Coronary artery (tissue), 2 donors: ENCODE measurements around the gene SCAF1.

Experiments
- DNase-seq: peaks from one replicate; pipeline ENCODE4 v3.0.0-alpha.2; 2017; ENCODE audit warnings: low spot score
- H3K27ac ChIP-seq, 2 donors: fragments of 200-600 bp; sonication (generic); one replicate each; pipeline ENCODE4 v1.5.1; 2016 to 2019
- H3K4me3 ChIP-seq: fragments of 200-600 bp; sonication (generic); 2 replicates; pipeline ENCODE4 v1.5.1; 2016; ENCODE audit warnings: mild to moderate bottlenecking, moderate library complexity
- TF ChIP-seq, protein P1 (sequence below): fragments of 200-600 bp; sonication (generic); IDR thresholded peaks from one replicate; pipeline ENCODE4 v1.5.1; 2019; ENCODE audit warnings: antibody characterized with exemption

The SCAF1 gene

DNA sequence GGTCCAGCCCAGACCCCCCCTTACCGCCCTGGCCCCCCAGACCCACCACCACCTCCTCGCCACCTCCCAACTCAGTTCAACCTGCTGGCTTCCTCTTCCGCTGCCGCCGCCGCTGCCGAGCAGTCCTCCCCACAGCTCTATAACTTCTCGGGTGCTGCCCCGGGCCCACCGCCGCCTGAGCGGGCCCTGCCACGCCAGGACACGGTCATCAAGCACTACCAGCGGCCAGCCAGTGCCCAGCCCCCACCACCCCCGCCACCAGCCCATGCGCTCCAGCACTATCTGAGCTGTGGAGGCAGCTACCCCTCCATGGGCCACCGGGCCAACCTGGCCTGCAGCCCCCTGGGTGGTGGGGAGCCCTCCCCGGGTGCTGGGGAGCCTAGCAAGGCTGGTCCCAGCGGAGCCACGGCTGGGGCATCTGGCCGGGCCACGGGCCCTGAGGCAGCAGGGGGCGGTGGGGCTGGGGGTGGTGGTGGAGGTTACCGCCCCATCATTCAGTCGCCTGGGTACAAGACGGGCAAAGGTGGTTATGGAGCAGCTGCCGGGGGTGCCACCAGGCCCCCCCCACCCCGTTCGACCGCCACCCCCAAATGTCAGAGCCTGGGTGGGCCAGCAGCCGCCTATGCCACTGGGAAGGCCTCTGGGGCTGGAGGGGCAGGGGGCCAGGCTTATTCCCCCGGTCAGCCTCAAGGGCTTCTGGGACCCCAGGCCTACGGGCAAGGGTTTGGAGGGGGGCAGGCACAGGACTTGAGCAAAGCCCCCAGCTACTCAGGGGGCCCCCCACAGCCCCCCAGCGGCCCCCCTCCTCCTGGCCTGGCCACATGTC, 46.8 kb upstream of the SCAF1 start:
- TF ChIP-seq, protein P1, sequence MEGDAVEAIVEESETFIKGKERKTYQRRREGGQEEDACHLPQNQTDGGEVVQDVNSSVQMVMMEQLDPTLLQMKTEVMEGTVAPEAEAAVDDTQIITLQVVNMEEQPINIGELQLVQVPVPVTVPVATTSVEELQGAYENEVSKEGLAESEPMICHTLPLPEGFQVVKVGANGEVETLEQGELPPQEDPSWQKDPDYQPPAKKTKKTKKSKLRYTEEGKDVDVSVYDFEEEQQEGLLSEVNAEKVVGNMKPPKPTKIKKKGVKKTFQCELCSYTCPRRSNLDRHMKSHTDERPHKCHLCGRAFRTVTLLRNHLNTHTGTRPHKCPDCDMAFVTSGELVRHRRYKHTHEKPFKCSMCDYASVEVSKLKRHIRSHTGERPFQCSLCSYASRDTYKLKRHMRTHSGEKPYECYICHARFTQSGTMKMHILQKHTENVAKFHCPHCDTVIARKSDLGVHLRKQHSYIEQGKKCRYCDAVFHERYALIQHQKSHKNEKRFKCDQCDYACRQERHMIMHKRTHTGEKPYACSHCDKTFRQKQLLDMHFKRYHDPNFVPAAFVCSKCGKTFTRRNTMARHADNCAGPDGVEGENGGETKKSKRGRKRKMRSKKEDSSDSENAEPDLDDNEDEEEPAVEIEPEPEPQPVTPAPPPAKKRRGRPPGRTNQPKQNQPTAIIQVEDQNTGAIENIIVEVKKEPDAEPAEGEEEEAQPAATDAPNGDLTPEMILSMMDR = no peak
- DNase-seq = no peak
- Histone ChIP-seq H3K4me3 (no peak overlapping the region), H3K27ac (no peak overlapping the region)

GRCh38 chr19:49595819-49596404, 46.1 kb upstream of the SCAF1 start:
- no peak overlapping the region for H3K27ac ChIP-seq
- DNase-seq = no peak
- TF ChIP-seq, protein P1 = no peak
- H3K4me3 ChIP-seq = no peak overlapping the region

- no peak for DNase-seq
- Histone ChIP-seq H3K27ac (no peak overlapping the region), H3K4me3 (no peak overlapping the region)
- TF ChIP-seq, protein P1 = no peak
These were observed 45.6 kb upstream of the SCAF1 start for GRCh38 chr19:49596407-49596806.

- TF ChIP-seq, protein P1 = no peak
- H3K4me3 ChIP-seq = no peak overlapping the region
- no peak overlapping the region for H3K27ac ChIP-seq
- no peak for DNase-seq
These were observed 44.9 kb upstream of the SCAF1 start for GRCh38 chr19:49596954-49597702.

- Histone ChIP-seq H3K27ac (no peak overlapping the region), H3K4me3 (no peak overlapping the region)
- TF ChIP-seq, protein P1 = no peak
- no peak for DNase-seq
These were observed 44.4 kb upstream of the SCAF1 start for GRCh38 chr19:49597703-49597974.

- TF ChIP-seq, protein P1 = no peak
- no peak for DNase-seq
- H3K27ac ChIP-seq = no peak overlapping the region
- no peak overlapping the region for H3K4me3 ChIP-seq
These were observed 42.4 kb upstream of the SCAF1 start for GRCh38 chr19:49599378-49600295.
